ENCODE data around the gene CFAP74.

Gene CFAP74

DNA sequence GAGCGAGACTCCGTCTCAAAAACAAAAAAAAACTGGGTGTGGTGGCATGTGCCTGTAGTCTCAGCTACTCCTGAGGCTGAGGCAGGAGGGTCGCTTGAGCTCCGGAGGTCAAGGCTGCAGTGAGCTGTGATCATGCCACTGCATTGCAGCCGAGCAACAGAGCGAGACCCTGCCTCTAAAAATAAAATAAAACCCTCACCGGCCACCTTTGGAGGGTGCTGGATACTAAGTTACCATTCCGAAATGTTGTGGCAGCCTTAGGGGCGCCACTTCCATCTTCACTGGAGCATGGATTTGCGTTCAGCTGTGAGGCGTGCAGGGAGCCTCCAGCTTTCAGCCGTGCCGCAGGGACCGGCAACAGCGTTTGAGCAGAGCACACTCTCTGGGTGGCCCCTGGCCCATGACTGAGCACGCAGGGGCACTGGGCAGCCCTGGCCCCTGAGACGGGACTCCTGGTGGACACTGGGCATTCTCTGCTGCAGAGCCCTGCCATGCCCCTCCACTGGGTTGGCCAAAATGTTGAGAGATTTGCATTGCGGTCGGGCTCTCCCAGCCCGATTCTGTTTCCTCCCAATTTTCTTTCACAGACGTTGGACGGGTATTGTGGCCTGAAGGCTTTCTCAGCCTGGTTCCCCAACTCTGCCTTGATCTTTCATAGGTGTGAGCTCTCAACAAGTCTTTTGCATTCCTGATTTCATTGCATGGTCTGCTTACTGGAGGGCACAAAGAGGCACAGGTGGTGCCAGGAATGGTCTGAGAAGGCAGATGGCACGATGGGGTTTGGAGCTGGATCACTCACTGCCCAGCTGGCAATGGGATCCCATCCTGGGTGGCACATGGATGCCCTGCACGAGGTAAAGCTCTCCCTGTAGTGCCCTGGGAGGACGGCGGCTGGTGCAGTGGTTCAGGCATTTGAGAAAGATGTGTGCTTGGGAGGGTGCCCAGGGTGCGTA lies 5.8 kb upstream of the CFAP74 start:
- Histone ChIP-seq H3K36me3 (ENCODE audit: control insufficient read depth, low read depth, low read length) (no peaks in the 10 kb centered on the region), H3K9me3 (ENCODE audit: control insufficient read depth, low read depth, low read length) (no peaks in the 10 kb centered on the region), H3K4me3 (ENCODE audit: low read length) (no peak overlapping the region), H3K27ac (ENCODE audit: low read length) (no peak overlapping the region), H3K9ac (ENCODE audit: low read length) (no peak overlapping the region), H3K4me1 (ENCODE audit: control insufficient read depth, low read depth, low read length) (no peaks in the 10 kb centered on the region), H3K27me3 (ENCODE audit: control insufficient read depth, insufficient read depth, low read length) (no peaks in the 10 kb centered on the region)

DNA sequence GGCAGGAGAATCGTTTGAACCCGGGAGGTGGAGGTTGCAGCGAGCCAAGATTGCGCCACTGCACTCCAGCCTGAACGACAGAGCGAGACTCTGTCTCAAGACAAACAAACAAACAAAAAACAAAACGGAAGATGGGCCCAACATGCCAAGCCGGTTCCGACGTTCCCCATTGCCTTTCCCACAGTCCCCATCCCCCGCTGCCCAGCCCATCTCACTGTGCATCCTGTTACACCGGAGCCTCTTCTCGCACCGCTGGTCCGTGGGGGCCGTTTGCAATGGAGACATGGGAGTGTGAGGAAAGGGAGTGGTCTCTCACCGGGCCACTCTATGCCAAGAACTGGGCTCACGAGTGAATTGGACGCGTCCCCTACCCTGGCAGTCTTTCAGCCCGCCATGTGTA lies 1.3 kb upstream of the CFAP74 start:
- Histone ChIP-seq H3K4me3 (ENCODE audit: low read length) (no peak overlapping the region), H3K9ac (ENCODE audit: low read length) (no peak overlapping the region), H3K27me3 (ENCODE audit: control insufficient read depth, insufficient read depth, low read length) (peaks cover 7% of the 10 kb centered on the region)

DNA sequence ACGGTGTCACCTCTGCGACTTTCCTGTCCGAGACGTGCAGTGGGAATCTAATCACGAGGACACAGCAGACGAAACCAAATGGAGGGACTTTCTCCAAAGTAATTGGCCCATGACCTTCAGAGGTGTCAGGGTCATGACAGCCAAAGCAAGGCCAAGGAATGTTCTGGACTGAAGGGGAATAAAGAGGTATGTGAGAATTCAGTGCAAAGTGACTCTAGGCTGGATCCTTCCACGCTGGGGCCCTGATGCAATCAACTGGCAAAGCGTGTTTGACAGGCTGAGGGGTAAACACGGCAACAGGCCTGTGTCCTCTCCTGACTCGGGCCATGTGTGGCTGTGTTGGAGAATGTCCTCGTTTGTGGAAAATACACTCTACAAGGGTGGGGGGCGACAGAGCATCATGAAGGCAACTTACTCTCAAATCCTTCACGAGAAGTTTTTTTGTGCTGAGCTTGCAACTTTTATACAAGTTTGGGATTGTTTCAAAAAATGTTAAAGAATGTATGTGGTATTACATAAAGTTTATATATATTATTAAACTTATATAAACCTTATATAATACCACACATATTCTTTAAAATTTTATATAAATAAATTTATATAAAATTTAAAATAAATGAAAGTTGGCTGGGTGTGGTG lies 1.7 kb downstream of the CFAP74 start:
- Histone ChIP-seq H3K27ac (ENCODE audit: low read length) (no peak overlapping the region), H3K27me3 (ENCODE audit: control insufficient read depth, insufficient read depth, low read length) (peaks cover 7% of the 10 kb centered on the region)

More for the DNA sequence above, 1.3 kb upstream of the CFAP74 start:
- Histone ChIP-seq H3K9me3 (ENCODE audit: control insufficient read depth, low read depth, low read length) (no peaks in the 10 kb centered on the region), H3K27ac (ENCODE audit: low read length) (no peak overlapping the region), H3K36me3 (ENCODE audit: control insufficient read depth, low read depth, low read length) (no peaks in the 10 kb centered on the region), H3K4me1 (ENCODE audit: control insufficient read depth, low read depth, low read length) (no peaks in the 10 kb centered on the region)

DNA sequence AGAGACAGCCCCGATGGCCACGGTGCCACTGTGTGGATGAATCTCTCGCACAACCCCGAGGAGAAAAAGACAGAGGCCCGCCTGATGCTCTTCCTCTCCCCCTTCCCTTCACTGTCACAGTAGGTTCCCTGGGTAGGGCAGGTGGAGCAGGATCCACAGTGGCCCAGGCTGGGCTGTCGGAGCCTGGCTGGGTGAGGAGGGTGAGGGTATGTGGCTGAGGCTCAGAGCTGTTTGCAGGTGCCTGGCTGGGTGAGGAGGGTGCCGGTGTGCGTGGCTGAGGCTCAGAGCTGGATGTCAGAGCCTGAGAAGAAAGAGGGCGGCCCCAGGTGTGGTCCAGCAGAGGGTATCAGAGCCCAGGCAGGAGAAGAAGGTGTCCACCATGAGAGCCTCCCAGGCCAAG lies 2.7 kb downstream of the CFAP74 start:
- no peak overlapping the region for H3K9ac ChIP-seq (ENCODE audit: low read length)
- no peaks in the 10 kb centered on the region for H3K4me1 ChIP-seq (ENCODE audit: control insufficient read depth, low read depth, low read length)
- H3K36me3 ChIP-seq (ENCODE audit: control insufficient read depth, low read depth, low read length), result no peaks in the 10 kb centered on the region
- H3K27ac ChIP-seq (ENCODE audit: low read length), result no peak overlapping the region
- H3K9me3 ChIP-seq (ENCODE audit: control insufficient read depth, low read depth, low read length), result no peaks in the 10 kb centered on the region
- no peak overlapping the region for H3K4me3 ChIP-seq (ENCODE audit: low read length)
- peaks cover 7% of the 10 kb centered on the region for H3K27me3 ChIP-seq (ENCODE audit: control insufficient read depth, insufficient read depth, low read length)

More for the DNA sequence above, 1.7 kb downstream of the CFAP74 start:
- Histone ChIP-seq H3K9ac (ENCODE audit: low read length) (no peak overlapping the region), H3K36me3 (ENCODE audit: control insufficient read depth, low read depth, low read length) (no peaks in the 10 kb centered on the region), H3K4me1 (ENCODE audit: control insufficient read depth, low read depth, low read length) (no peaks in the 10 kb centered on the region), H3K4me3 (ENCODE audit: low read length) (no peak overlapping the region), H3K9me3 (ENCODE audit: control insufficient read depth, low read depth, low read length) (no peaks in the 10 kb centered on the region)

DNA sequence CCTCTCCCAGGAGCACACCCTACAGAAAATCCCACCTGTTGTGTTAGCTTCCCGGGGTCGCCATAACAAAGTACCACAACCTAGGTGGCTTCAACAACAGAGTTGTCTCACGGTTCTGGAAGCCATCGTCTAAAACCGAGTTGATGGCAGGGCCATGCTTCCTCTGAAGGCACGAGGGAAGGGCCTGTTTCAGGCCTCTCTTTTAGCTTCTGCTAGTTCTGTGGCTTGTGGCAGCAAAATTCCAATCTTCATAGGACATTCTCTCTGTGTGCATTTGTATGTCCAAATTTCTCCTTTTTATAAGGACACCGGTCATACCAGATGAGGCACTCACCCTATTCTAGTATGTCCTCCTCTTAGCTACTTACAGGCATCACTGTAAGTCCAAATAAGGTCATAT lies 3.2 kb downstream of the CFAP74 start:
- H3K9me3 ChIP-seq (ENCODE audit: control insufficient read depth, low read depth, low read length), result no peaks in the 10 kb centered on the region
- H3K4me3 ChIP-seq (ENCODE audit: low read length), result no peak overlapping the region
- H3K36me3 ChIP-seq (ENCODE audit: control insufficient read depth, low read depth, low read length), result no peaks in the 10 kb centered on the region
- no peaks in the 10 kb centered on the region for H3K4me1 ChIP-seq (ENCODE audit: control insufficient read depth, low read depth, low read length)
- peaks cover 7% of the 10 kb centered on the region for H3K27me3 ChIP-seq (ENCODE audit: control insufficient read depth, insufficient read depth, low read length)
- no peak overlapping the region for H3K27ac ChIP-seq (ENCODE audit: low read length)
- H3K9ac ChIP-seq (ENCODE audit: low read length), result no peak overlapping the region

DNA sequence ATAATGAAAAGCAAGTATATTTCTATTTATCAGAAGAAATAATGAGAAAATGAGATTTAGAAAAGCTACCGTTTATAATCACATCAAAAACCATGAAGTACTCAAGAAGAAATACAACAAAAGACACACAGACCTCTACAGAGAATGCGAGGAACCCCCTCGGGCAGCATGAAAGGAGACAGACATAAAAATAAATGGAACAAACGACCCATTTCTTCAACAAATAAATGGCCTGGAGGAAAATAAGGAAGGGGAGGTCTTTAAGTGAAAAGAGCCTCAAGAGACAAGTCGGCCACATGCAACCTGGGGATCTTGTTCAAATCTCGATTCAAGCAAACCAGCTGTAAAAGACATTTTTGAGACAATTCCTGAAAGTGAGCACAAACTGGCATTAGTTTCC lies 6.0 kb downstream of the CFAP74 start:
- Histone ChIP-seq H3K9me3 (ENCODE audit: control insufficient read depth, low read depth, low read length) (no peaks in the 10 kb centered on the region), H3K4me1 (ENCODE audit: control insufficient read depth, low read depth, low read length) (no peaks in the 10 kb centered on the region), H3K27ac (ENCODE audit: low read length) (no peak overlapping the region)

DNA sequence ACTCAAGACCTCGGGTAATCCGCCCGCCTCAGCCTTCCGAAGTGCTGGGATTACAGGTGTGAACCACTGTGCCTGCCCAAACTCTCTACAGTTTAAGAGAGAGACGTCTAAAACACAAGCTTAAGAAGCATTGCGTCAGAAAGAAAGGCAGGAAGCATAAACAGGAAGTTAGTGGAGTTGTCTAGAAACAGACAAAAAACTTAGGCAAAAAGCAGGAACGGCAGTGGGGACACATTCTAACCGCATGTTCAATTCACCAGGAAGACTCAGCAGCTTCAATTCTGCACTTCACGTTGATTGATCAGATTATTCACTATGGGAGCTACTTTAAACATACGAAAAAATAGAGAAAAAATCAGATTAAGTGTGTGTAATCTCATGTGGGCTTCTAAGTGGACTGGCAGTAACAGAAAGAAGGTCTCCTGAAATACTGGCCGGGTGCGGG lies 7.4 kb downstream of the CFAP74 start:
- Histone ChIP-seq H3K9ac (ENCODE audit: low read length) (no peak overlapping the region), H3K4me3 (ENCODE audit: low read length) (no peak overlapping the region), H3K4me1 (ENCODE audit: control insufficient read depth, low read depth, low read length) (no peaks in the 10 kb centered on the region), H3K27ac (ENCODE audit: low read length) (no peak overlapping the region), H3K9me3 (ENCODE audit: control insufficient read depth, low read depth, low read length) (no peaks in the 10 kb centered on the region), H3K27me3 (ENCODE audit: control insufficient read depth, insufficient read depth, low read length) (no peaks in the 10 kb centered on the region), H3K36me3 (ENCODE audit: control insufficient read depth, low read depth, low read length) (no peaks in the 10 kb centered on the region)

More for the DNA sequence above, 6.0 kb downstream of the CFAP74 start:
- no peak overlapping the region for H3K4me3 ChIP-seq (ENCODE audit: low read length)
- no peak overlapping the region for H3K9ac ChIP-seq (ENCODE audit: low read length)
- no peaks in the 10 kb centered on the region for H3K27me3 ChIP-seq (ENCODE audit: control insufficient read depth, insufficient read depth, low read length)
- no peaks in the 10 kb centered on the region for H3K36me3 ChIP-seq (ENCODE audit: control insufficient read depth, low read depth, low read length)

DNA sequence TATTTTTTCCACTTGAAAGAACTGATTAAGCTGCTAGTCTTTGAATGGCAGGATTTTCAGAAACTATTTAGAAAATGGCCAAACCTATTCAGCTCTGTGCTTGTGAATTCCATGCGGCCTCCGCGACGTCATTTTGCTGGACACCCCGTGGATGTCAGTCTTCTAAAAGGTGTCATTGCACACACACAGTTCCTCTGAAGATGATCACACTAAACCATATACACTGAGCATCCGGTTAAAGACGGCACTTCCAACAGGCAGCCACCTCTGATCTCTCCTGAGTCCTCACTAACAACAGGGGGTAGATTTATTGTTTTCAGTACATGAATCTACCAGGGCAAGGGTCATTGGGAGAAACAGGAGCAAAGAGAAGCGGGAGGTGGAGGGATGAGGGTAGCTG lies 9.1 kb downstream of the CFAP74 start:
- Histone ChIP-seq H3K36me3 (ENCODE audit: control insufficient read depth, low read depth, low read length) (no peaks in the 10 kb centered on the region), H3K4me1 (ENCODE audit: control insufficient read depth, low read depth, low read length) (no peaks in the 10 kb centered on the region), H3K27ac (ENCODE audit: low read length) (no peak overlapping the region), H3K4me3 (ENCODE audit: low read length) (no peak overlapping the region), H3K27me3 (ENCODE audit: control insufficient read depth, insufficient read depth, low read length) (no peaks in the 10 kb centered on the region), H3K9ac (ENCODE audit: low read length) (no peak overlapping the region), H3K9me3 (ENCODE audit: control insufficient read depth, low read depth, low read length) (no peaks in the 10 kb centered on the region)

DNA sequence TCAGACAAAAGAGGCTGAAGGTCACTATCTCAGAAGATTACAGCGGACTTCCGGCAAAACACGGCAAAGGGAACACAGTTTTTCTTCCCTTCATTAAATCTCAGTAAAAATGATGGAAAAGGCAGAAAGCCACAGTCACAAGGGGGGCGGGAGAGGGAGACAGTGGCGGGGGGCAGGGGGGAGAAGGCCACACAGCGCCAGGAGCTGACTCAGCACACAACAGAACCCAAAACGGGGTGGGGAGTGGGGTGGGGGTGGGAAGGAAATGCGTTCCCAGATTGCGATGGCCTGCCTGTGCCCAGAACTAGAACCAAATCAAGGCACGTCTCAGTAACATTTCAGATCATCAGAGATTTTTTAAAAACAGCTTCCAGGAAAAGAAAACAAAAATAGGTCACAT lies 13.4 kb downstream of the CFAP74 start:
- Histone ChIP-seq H3K9ac (ENCODE audit: low read length) (no peak overlapping the region), H3K27me3 (ENCODE audit: control insufficient read depth, insufficient read depth, low read length) (no peaks in the 10 kb centered on the region)

DNA sequence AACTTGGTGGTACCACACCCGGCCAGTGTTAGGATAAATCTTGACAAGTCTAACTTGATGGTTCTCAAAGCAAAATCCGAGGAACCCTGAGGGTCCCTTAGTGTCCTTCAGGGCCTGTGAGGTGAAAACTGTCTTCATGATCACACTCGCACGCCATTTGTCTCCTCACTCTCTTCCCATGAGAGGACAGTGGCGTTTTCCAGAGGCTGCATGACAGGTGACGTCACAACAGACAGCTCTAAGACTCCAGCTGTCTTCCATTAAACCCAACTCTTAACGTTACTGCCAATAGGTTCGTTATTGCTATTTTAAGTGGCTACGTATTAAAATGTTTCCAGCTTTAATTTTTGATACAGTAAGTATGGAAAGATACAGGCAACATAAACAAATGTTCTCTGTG lies 13.8 kb downstream of the CFAP74 start:
- H3K9ac ChIP-seq (ENCODE audit: low read length), result no peak overlapping the region
- no peaks in the 10 kb centered on the region for H3K27me3 ChIP-seq (ENCODE audit: control insufficient read depth, insufficient read depth, low read length)
- H3K4me3 ChIP-seq (ENCODE audit: low read length), result no peak overlapping the region
- no peak overlapping the region for H3K27ac ChIP-seq (ENCODE audit: low read length)
- no peaks in the 10 kb centered on the region for H3K4me1 ChIP-seq (ENCODE audit: control insufficient read depth, low read depth, low read length)
- no peaks in the 10 kb centered on the region for H3K9me3 ChIP-seq (ENCODE audit: control insufficient read depth, low read depth, low read length)
- no peaks in the 10 kb centered on the region for H3K36me3 ChIP-seq (ENCODE audit: control insufficient read depth, low read depth, low read length)

More for the DNA sequence above, 13.4 kb downstream of the CFAP74 start:
- Histone ChIP-seq H3K4me3 (ENCODE audit: low read length) (no peak overlapping the region), H3K36me3 (ENCODE audit: control insufficient read depth, low read depth, low read length) (no peaks in the 10 kb centered on the region), H3K9me3 (ENCODE audit: control insufficient read depth, low read depth, low read length) (no peaks in the 10 kb centered on the region), H3K4me1 (ENCODE audit: control insufficient read depth, low read depth, low read length) (no peaks in the 10 kb centered on the region), H3K27ac (ENCODE audit: low read length) (no peak overlapping the region)

DNA sequence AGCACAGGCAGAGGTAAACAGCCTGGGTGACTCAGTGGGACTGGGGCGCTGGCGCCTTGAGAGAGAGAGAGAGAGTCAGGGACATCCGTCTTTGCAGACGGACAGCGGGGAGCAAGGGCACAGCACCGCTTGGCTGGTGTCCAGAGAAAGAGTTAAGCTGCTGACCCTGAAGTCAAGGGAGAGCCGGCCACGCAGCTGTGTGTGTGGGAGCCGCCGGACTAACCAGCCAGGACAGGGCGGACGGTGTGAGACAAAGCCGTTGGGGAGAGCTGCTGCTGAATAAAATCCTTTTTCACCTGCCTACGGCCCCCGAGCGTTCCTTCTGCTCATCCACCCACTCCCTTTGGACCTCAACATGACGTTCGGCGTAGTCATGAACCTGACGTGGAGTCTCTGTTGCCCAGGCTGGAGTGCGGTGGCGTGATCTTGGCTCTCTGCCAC lies 14.5 kb downstream of the CFAP74 start:
- Histone ChIP-seq H3K9me3 (ENCODE audit: control insufficient read depth, low read depth, low read length) (no peaks in the 10 kb centered on the region), H3K27me3 (ENCODE audit: control insufficient read depth, insufficient read depth, low read length) (no peaks in the 10 kb centered on the region), H3K27ac (ENCODE audit: low read length) (no peak overlapping the region), H3K4me3 (ENCODE audit: low read length) (no peak overlapping the region), H3K4me1 (ENCODE audit: control insufficient read depth, low read depth, low read length) (no peaks in the 10 kb centered on the region), H3K36me3 (ENCODE audit: control insufficient read depth, low read depth, low read length) (no peaks in the 10 kb centered on the region), H3K9ac (ENCODE audit: low read length) (no peak overlapping the region)
